Activated CD4-positive, alpha-beta T cell treated with anti-CD3 and anti-CD28 coated beads for 36 hours (primary cell): ENCODE results near the gene EEA1. TPM values are rescaled to one million over a fixed set of nuclear protein-coding genes. Genes with fewer than 3 reads are reported as not detected.

Source experiments
- ATAC-seq: fragments of 200-7000 bp; cut with Tn5 transposase; one replicate; pipeline ENCODE4 v1.10.0; 2021; ENCODE audit warnings: mild to moderate bottlenecking, moderate library complexity
- CTCF ChIA-PET: fragments of 350-600 bp; sonication (Branson Sonifier 250); formaldehyde crosslinking; loops from one replicate; lab custom pipeline; 2021; ENCODE audit warnings: antibody characterized with exemption; lab: Charles Lee
- POLR2A ChIA-PET: fragments of 350-600 bp; sonication (Branson Sonifier 250); formaldehyde crosslinking; loops from one replicate; lab custom pipeline; 2021; ENCODE audit warnings: antibody characterized with exemption, inconsistent platforms; lab: Charles Lee
- DNase-seq: peaks from one replicate; pipeline ENCODE4 v3.0.0-alpha.2; 2020
- H3K27ac Mint-ChIP-seq: one replicate; pipeline ENCODE4 v1.8.0; 2021; ENCODE audit warnings: mixed read lengths
- H3K27me3 Mint-ChIP-seq: one replicate; pipeline ENCODE4 v1.8.0; 2021; ENCODE audit warnings: mixed read lengths
- H3K36me3 Mint-ChIP-seq: one replicate; pipeline ENCODE4 v1.8.0; 2021; ENCODE audit warnings: low read depth, mixed read lengths
- H3K4me1 Mint-ChIP-seq: one replicate; pipeline ENCODE4 v1.8.0; 2021; ENCODE audit warnings: mixed read lengths
- H3K4me3 Mint-ChIP-seq: one replicate; pipeline ENCODE4 v1.8.0; 2021; ENCODE audit warnings: mild to moderate bottlenecking, moderate library complexity, mixed read lengths
- H3K9me3 Mint-ChIP-seq: one replicate; pipeline ENCODE4 v1.8.0; 2021; ENCODE audit warnings: low read depth, mixed read lengths
- intact Hi-C, 2 experiments: fragments of 100-400 bp; cut with DNase I in 1 of 2; cut with micrococcal nuclease in 1 of 2; formaldehyde crosslinking; loops; one replicate each; pipeline versions ENCODE4 v1.14.2 to v1.15.1; 2022 to 2024; cut with DNase I, micrococcal nuclease
- total RNA-seq, 2 experiments: library from RNA; stranded (reverse); gene quantifications; one replicate each; pipeline ENCODE4 v1.2.3, GENCODE V29; 2021

The EEA1 gene
- total RNA-seq, 2 experiments from 2014 or later: 20.2 to 33.2 TPM

GRCh38 chr12:92953747-92954146, 24.7 kb upstream of the EEA1 start:
- Mint-ChIP-seq H3K4me1 (no peaks in the 10 kb centered on the region), H3K27ac (no peak overlapping the region), H3K9me3 (peaks cover 5% of the 10 kb centered on the region), H3K4me3 (no peak overlapping the region), H3K36me3 (no peaks in the 10 kb centered on the region), H3K27me3 (no peaks in the 10 kb centered on the region)
- CTCF ChIA-PET: interaction anchor here (0.7 kb wide), 1 partner anchor 24 kb away, joined by 4 read pairs; no protein-coding TSS in a partner anchor
- DNase-seq (no peak), ATAC-seq (no peak)
- POLR2A ChIA-PET: no interaction called here
- intact Hi-C loops: no loop called here

- ATAC-seq (no peak), DNase-seq (no peak)
- Mint-ChIP-seq H3K9me3 (peaks cover 5% of the 10 kb centered on the region), H3K4me1 (no peaks in the 10 kb centered on the region), H3K27ac (no peak overlapping the region), H3K27me3 (no peaks in the 10 kb centered on the region), H3K4me3 (no peak overlapping the region), H3K36me3 (no peaks in the 10 kb centered on the region)
- POLR2A ChIA-PET: no interaction called here
- CTCF ChIA-PET: interaction anchor here (0.7 kb wide), 1 partner anchor 24 kb away, joined by 3 read pairs; no protein-coding TSS in a partner anchor
- intact Hi-C loops: no loop called here
Observed at GRCh38 chr12:92952394-92952793, 23.3 kb upstream of the EEA1 start.

GRCh38 chr12:92951006-92951405, 21.9 kb upstream of the EEA1 start:
- H3K4me1 Mint-ChIP-seq: no peaks in the 10 kb centered on the region
- POLR2A ChIA-PET: no interaction called here

GRCh38 chr12:92950011-92950410, 20.9 kb upstream of the EEA1 start:
- ATAC-seq: no peak
- CTCF ChIA-PET: no interaction called here
- Mint-ChIP-seq H3K9me3 (peaks cover 5% of the 10 kb centered on the region), H3K36me3 (no peaks in the 10 kb centered on the region), H3K27ac (no peak overlapping the region), H3K4me1 (no peaks in the 10 kb centered on the region), H3K27me3 (no peaks in the 10 kb centered on the region), H3K4me3 (no peak overlapping the region)
- no peak for DNase-seq
- POLR2A ChIA-PET: no interaction called here
- intact Hi-C loops: no loop called here

More at GRCh38 chr12:92951006-92951405, 21.9 kb upstream of the EEA1 start:
- no peak for DNase-seq
- CTCF ChIA-PET: no interaction called here
- intact Hi-C loops: no loop called here
- ATAC-seq: no peak
- Mint-ChIP-seq H3K27ac (no peak overlapping the region), H3K27me3 (no peaks in the 10 kb centered on the region), H3K36me3 (no peaks in the 10 kb centered on the region), H3K4me3 (no peak overlapping the region), H3K9me3 (peaks cover 5% of the 10 kb centered on the region)

GRCh38 chr12:92949466-92949865, 20.4 kb upstream of the EEA1 start:
- ChIA-PET POLR2A (no interaction called here), CTCF (no interaction called here)
- no peak for ATAC-seq
- H3K9me3 Mint-ChIP-seq: peaks cover 5% of the 10 kb centered on the region
- H3K36me3 Mint-ChIP-seq: no peaks in the 10 kb centered on the region
- H3K27me3 Mint-ChIP-seq: no peaks in the 10 kb centered on the region
- DNase-seq: no peak
- H3K4me1 Mint-ChIP-seq: no peaks in the 10 kb centered on the region
- intact Hi-C loops: no loop called here
- no peak overlapping the region for H3K27ac Mint-ChIP-seq
- no peak overlapping the region for H3K4me3 Mint-ChIP-seq

- ChIA-PET POLR2A (no interaction called here), CTCF (interaction anchor here (0.7 kb wide), 1 partner anchor 1191 kb away, joined by 3 read pairs; no protein-coding TSS in a partner anchor)
- Mint-ChIP-seq H3K36me3 (no peaks in the 10 kb centered on the region), H3K9me3 (peaks cover 1% of the 10 kb centered on the region), H3K4me3 (no peak overlapping the region), H3K4me1 (no peaks in the 10 kb centered on the region), H3K27me3 (no peaks in the 10 kb centered on the region), H3K27ac (no peak overlapping the region)
- DNase-seq (no peak), ATAC-seq (no peak)
- intact Hi-C loops: no loop called here
Observed at GRCh38 chr12:92947589-92948215, 18.6 kb upstream of the EEA1 start.

GRCh38 chr12:92945659-92946220, 16.6 kb upstream of the EEA1 start:
- ATAC-seq (no peak), DNase-seq (no peak)
- intact Hi-C loops: no loop called here
- ChIA-PET POLR2A (no interaction called here), CTCF (interaction anchor here (0.5 to 1.2 kb wide), 3 partner anchors 157 to 474 kb away, joined by 3 read pairs; no protein-coding TSS in a partner anchor)
- Mint-ChIP-seq H3K27ac (no peak overlapping the region), H3K4me3 (no peak overlapping the region), H3K4me1 (no peaks in the 10 kb centered on the region), H3K36me3 (no peaks in the 10 kb centered on the region), H3K9me3 (peaks cover 1% of the 10 kb centered on the region), H3K27me3 (no peaks in the 10 kb centered on the region)

- DNase-seq (no peak), ATAC-seq (no peak)
- no peaks in the 10 kb centered on the region for H3K36me3 Mint-ChIP-seq
- no peak overlapping the region for H3K27ac Mint-ChIP-seq
- no peak overlapping the region for H3K4me3 Mint-ChIP-seq
- intact Hi-C loops: loop anchor here in 1 of 2 experiments (5.0 kb wide), 1 partner anchor 156 kb away; no protein-coding TSS in a partner anchor
- ChIA-PET POLR2A (interaction anchor here (0.6 kb wide), 1 partner anchor 111 kb away, joined by 6 read pairs; no protein-coding TSS in a partner anchor), CTCF (interaction anchor here (0.7 to 1.8 kb wide), 5 partner anchors 9 to 116 kb away, joined by 3 to 4 read pairs (median 4); partner anchors contain the start of gene EEA1)
- H3K9me3 Mint-ChIP-seq: peaks cover 1% of the 10 kb centered on the region
- H3K4me1 Mint-ChIP-seq: no peaks in the 10 kb centered on the region
- H3K27me3 Mint-ChIP-seq: no peaks in the 10 kb centered on the region
Observed at GRCh38 chr12:92943482-92944250, 14.6 kb upstream of the EEA1 start.

- H3K9me3 Mint-ChIP-seq: peaks cover 1% of the 10 kb centered on the region
- no peaks in the 10 kb centered on the region for H3K36me3 Mint-ChIP-seq
- H3K4me3 Mint-ChIP-seq: no peak overlapping the region
- H3K4me1 Mint-ChIP-seq: no peaks in the 10 kb centered on the region
- H3K27me3 Mint-ChIP-seq: no peaks in the 10 kb centered on the region
- DNase-seq (no peak), ATAC-seq (no peak)
- no peak overlapping the region for H3K27ac Mint-ChIP-seq
- intact Hi-C loops: loop anchor here in 1 of 2 experiments (5.0 kb wide), 1 partner anchor 156 kb away; no protein-coding TSS in a partner anchor
- ChIA-PET CTCF (interaction anchor here (0.6 to 1.4 kb wide), 2 partner anchors 115 to 395 kb away, joined by 3 read pairs; no protein-coding TSS in a partner anchor), POLR2A (no interaction called here)
Observed at GRCh38 chr12:92942905-92943304, 13.8 kb upstream of the EEA1 start.

- no peaks in the 10 kb centered on the region for H3K36me3 Mint-ChIP-seq
- intact Hi-C loops: no loop called here
- H3K27ac Mint-ChIP-seq: no peak overlapping the region
- ChIA-PET POLR2A (no interaction called here), CTCF (no interaction called here)
- no peak for ATAC-seq
- no peaks in the 10 kb centered on the region for H3K27me3 Mint-ChIP-seq
- no peak overlapping the region for H3K4me3 Mint-ChIP-seq
- no peak for DNase-seq
- no peaks in the 10 kb centered on the region for H3K9me3 Mint-ChIP-seq
- H3K4me1 Mint-ChIP-seq: no peaks in the 10 kb centered on the region
Observed at GRCh38 chr12:92939116-92939515, 10.0 kb upstream of the EEA1 start.

- POLR2A ChIA-PET: no interaction called here
- CTCF ChIA-PET: no interaction called here
- Mint-ChIP-seq H3K27me3 (no peaks in the 10 kb centered on the region), H3K4me1 (no peaks in the 10 kb centered on the region), H3K27ac (no peak overlapping the region), H3K36me3 (no peaks in the 10 kb centered on the region), H3K4me3 (no peak overlapping the region), H3K9me3 (no peaks in the 10 kb centered on the region)
- ATAC-seq (no peak), DNase-seq (no peak)
- intact Hi-C loops: no loop called here
Observed at GRCh38 chr12:92938638-92939037, 9.5 kb upstream of the EEA1 start.
